Adrenal gland (tissue), 12 donors: ENCODE data around the gene ATF6B. TPM values are rescaled to one million over a fixed set of nuclear protein-coding genes. Genes with fewer than 3 reads are reported as not detected.

Source experiments
- DNase-seq, 7 donors: peaks; one replicate each; pipeline ENCODE4 v3.0.0-alpha.2; 2019 to 2020
- H3K27ac ChIP-seq, 5 donors: fragments of 200-600 bp; sonication (generic) in 4 of 5; 1 replicate in 3 of 5; 2 replicates in 2 of 5; pipeline versions ENCODE4 v1.5.1 to v1.8.0; 2016 to 2020; ENCODE audit warnings: mild to moderate bottlenecking in 1 of 5
- H3K27me3 ChIP-seq: fragments of 200-600 bp; 2 replicates; pipeline ENCODE4 v1.8.0; 2021
- H3K36me3 ChIP-seq, 2 donors: fragments of 200-600 bp; replicated peaks in 1 of 2; 1 replicate in 1 of 2; 2 replicates in 1 of 2; pipeline versions ENCODE4 v1.5.1 to v1.8.0; 2018 to 2022
- H3K4me1 ChIP-seq, 2 donors: fragments of 200-600 bp; replicated peaks in 1 of 2; 1 replicate in 1 of 2; 2 replicates in 1 of 2; pipeline versions ENCODE4 v1.5.1 to v1.8.0; 2018 to 2021
- H3K4me3 ChIP-seq, 4 donors: fragments of 200-600 bp; sonication (generic) in 3 of 4; one replicate each; pipeline ENCODE4 v1.5.1; 2016 to 2018
- H3K9me3 ChIP-seq, 3 donors: fragments of 200-600 bp; sonication (generic) in 1 of 3; replicated peaks in 1 of 3; 1 replicate in 2 of 3; 2 replicates in 1 of 3; pipeline versions ENCODE4 v1.5.1 to v1.8.0; 2016 to 2021
- POLR2A ChIP-seq, 2 donors: fragments of 450-650 bp; IDR thresholded peaks; one replicate each; pipeline ENCODE4 v1.6.1; 2017; ENCODE audit warnings: antibody characterized with exemption in 2 of 2, mild to moderate bottlenecking in 2 of 2, moderate library complexity in 1 of 2
- whole genome bisulfite sequencing, 4 donors: extraction: QIAGEN DNeasy Blood & Tissue Kit in 2 of 4; methylation state at CpG; one replicate each; pipeline versions ENCODE4 v1.1.5 to v1.1.7; 2013 to 2017; 5-methylcytosine and 5-hydroxymethylcytosine counted together
- intact Hi-C, 2 donors: fragments of 100-400 bp; cut with DNase I; formaldehyde crosslinking; loops; one replicate each; pipeline versions ENCODE4 v1.14.1 to v1.15.0; 2022 to 2023
- polyA plus RNA-seq, 3 donors: library from polyadenylated mRNA; stranded (reverse); fragments of 200-250 nt in 2 of 3; fragments of 350-450 nt in 1 of 3; fragmentation: Illumina TruSeq in 1 of 3; extraction: RNeasy Lipid Tissue Mini Kit (QIAGEN cat#74804) in 1 of 3; gene quantifications; one replicate each; pipeline ENCODE4 v1.2.3, GENCODE V29; 2013 to 2014
- total RNA-seq, 9 donors: library from RNA; depleted of rRNA in 4 of 9; stranded (reverse); fragments of >200 nt in 4 of 9; fragments of 120-200 nt in 1 of 9; fragmentation: NEBNext Ultra II Directional in 1 of 9; extraction: Animal tissue kit (Norgen Biotek cat#: 25700) in 1 of 9; gene quantifications; one replicate each; pipeline versions ENCODE4 v1.1.0 to v1.2.4, GENCODE V29; 2013 to 2023
- TF ChIP-seq, protein P1 (sequence below), 6 experiments: fragments of 450-650 bp in 4 of 6; fragments of 200-600 bp in 2 of 6; sonication (generic) in 1 of 6; IDR thresholded peaks; 1 replicate in 5 of 6; 2 replicates in 1 of 6; pipeline versions ENCODE4 v1.5.1 to v1.8.0; 2016 to 2021; ENCODE audit warnings: antibody characterized with exemption in 6 of 6, mild to moderate bottlenecking in 2 of 6, moderate library complexity in 1 of 6
- donor health status: healthy with polysubstance abuse.
- donor health status: Bipolar disorder and iron deficiency.
- donor health status: DM: yes; HTN: yes; CAD: no.
- donor health status: DM: no; HTN: no; CAD: no.
- donor health status: DM: no; HTN: no; CAD: no.
- donor health status: DM: yes; HTN: yes; CAD: no.

ATF6B gene
- total and polyA plus RNA-seq, 12 donors, result 17.7 to 136 (median 44.2) TPM

DNA sequence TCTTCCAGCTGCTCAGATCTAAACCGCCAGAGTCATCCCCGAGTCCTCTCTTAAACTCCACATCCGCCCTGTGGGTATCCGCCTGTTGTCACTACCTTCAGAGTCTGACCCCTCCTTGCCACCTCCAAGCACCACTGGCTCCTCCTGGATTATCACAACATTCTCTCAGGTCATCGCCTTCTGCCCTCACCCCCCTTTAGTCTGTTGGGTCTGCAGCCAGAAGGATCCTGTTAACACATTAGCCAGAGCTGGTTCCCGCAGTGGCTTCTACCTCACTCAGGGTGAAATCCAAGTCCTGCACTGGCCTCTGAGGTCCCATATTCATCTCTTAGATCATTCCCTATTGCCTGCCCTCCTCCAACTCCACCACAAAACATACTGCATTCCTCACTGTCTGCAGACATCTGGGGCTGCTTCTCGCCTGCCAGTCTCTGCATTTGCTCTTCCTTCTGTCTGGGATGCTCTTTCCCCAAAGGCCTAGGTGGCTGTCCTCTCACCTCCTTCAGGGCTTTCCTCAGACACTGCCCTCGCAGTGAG is 53.0 kb downstream of the ATF6B start:
- TF ChIP-seq, protein P1, sequence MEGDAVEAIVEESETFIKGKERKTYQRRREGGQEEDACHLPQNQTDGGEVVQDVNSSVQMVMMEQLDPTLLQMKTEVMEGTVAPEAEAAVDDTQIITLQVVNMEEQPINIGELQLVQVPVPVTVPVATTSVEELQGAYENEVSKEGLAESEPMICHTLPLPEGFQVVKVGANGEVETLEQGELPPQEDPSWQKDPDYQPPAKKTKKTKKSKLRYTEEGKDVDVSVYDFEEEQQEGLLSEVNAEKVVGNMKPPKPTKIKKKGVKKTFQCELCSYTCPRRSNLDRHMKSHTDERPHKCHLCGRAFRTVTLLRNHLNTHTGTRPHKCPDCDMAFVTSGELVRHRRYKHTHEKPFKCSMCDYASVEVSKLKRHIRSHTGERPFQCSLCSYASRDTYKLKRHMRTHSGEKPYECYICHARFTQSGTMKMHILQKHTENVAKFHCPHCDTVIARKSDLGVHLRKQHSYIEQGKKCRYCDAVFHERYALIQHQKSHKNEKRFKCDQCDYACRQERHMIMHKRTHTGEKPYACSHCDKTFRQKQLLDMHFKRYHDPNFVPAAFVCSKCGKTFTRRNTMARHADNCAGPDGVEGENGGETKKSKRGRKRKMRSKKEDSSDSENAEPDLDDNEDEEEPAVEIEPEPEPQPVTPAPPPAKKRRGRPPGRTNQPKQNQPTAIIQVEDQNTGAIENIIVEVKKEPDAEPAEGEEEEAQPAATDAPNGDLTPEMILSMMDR (IDR thresholded peaks at IDR 0.05), result no peak
- TF ChIP-seq POLR2A (IDR thresholded peaks at IDR 0.05), result no peak
- H3K36me3 ChIP-seq, result no peaks in the 10 kb centered on the region
- peaks cover 7 to 28% of the 10 kb centered on the region in 2 donors for H3K4me1 ChIP-seq
- no peak for DNase-seq
- intact Hi-C loops, result no loop called here
- 87 to 96% (median 91%) methylated on average over 8 of the region's 8 CpGs for WGBS, 4 donors
- H3K4me3 ChIP-seq, result no peak overlapping the region
- no peaks in the 10 kb centered on the region for H3K27me3 ChIP-seq
- no peaks in the 10 kb centered on the region for H3K9me3 ChIP-seq
- H3K27ac ChIP-seq, result no peak overlapping the region

DNA sequence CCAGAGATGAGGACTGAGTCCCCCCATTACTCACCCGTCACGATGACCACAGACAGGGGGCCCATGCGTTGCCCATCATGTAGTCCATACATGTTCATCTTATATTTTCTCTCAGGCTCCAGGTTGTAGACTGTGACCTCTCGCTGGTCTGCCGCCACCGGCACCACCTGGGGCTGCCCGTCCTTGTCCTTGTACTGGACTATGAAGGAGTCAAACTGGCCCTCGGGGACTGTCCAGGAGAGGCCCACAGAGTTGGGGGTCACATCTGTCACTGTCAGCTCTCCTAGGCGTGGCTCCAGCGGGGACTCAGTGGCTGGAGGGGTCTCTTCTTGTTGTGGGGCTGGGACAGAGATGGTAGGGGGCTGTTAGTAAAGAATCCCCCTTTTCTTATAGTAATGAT is 54.4 kb downstream of the ATF6B start:
- H3K9me3 ChIP-seq, result no peaks in the 10 kb centered on the region
- TF ChIP-seq, protein P1 (IDR thresholded peaks at IDR 0.05), result no peak
- no peak for TF ChIP-seq POLR2A (IDR thresholded peaks at IDR 0.05)
- no peak overlapping the region for H3K4me3 ChIP-seq
- H3K27ac ChIP-seq, result no peak overlapping the region
- no peaks in the 10 kb centered on the region for H3K27me3 ChIP-seq
- 88 to 93% (median 92%) methylated on average over 10 of the region's 10 CpGs for WGBS, 4 donors
- H3K36me3 ChIP-seq, result no peaks in the 10 kb centered on the region
- peaks cover under 1 to 15% of the 10 kb centered on the region in 2 donors for H3K4me1 ChIP-seq
- DNase-seq, result no peak
- intact Hi-C loops, result no loop called here

DNA sequence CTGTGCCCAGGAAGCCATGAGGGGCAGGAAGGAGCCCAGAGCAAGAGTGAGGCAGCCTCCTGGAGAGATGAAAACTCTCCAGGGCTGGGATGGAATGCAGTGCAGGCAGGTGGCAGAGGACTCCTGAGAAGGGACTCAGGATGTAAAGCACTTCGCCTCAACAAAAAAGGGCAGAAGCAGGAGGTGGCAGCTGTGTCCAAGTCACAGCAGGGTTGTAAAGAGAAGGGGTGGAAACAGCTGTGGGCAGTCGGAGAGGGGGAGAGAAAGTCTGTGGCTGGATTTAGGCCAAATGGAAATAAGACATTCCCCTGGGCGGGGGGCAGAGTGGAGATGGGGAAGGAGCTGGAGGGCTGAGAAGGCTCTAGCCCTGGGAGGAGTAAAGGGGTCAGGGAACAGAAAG is 54.9 kb downstream of the ATF6B start:
- H3K9me3 ChIP-seq, result no peaks in the 10 kb centered on the region
- H3K27ac ChIP-seq, result no peak overlapping the region
- DNase-seq, result no peak
- no peaks in the 10 kb centered on the region for H3K36me3 ChIP-seq
- no peaks in the 10 kb centered on the region for H3K27me3 ChIP-seq
- 79 to 88% (median 82%) methylated on average over 3 of the region's 3 CpGs for WGBS, 4 donors
- H3K4me3 ChIP-seq, result no peak overlapping the region
- TF ChIP-seq POLR2A (IDR thresholded peaks at IDR 0.05), result no peak
- TF ChIP-seq, protein P1 (IDR thresholded peaks at IDR 0.05), result no peak
- peaks cover 0 to 13% of the 10 kb centered on the region in 2 donors for H3K4me1 ChIP-seq
- intact Hi-C loops, result no loop called here

DNA sequence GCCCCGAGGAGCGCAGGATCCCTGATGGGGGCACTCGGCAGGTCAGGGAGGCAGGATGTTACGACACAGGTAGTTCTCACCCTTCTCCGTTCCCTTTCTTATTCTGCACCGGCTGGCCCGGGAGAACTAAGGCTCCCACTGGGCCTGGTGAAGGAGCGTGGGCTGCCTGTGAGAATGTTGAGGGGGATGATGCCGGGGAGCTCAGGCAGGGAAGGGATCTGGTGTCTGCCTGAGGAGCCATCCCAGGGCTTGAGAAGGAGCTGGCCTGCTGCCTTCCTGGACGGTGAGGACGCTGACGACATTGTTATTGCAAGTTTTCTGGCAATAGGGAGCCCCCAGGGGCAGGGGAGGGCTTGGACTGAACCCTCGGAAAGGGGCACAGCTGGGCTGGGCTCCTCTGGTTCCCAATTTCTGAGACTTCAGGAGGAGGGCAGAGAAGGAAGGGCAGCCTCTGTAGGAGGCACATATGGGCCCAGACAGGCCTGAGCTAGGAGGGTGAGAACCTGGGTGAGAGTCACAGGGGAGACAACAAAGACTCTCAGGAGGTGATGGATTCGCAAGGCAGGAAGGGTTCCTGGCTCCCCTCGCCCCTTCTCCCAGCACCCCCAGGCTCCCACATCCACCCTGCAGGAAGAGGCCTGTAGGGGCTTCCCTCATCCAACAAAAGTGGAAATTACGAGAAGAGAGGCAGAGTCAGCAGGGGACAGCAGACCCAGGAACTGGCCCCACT is 57.1 kb downstream of the ATF6B start:
- no peaks in the 10 kb centered on the region for H3K36me3 ChIP-seq
- peak overlapping the region in 2 of 5 donors; percentile 26 to 63 for H3K27ac ChIP-seq
- TF ChIP-seq, protein P1 (IDR thresholded peaks at IDR 0.05), result no peak
- no peak for TF ChIP-seq POLR2A (IDR thresholded peaks at IDR 0.05)
- H3K27me3 ChIP-seq, result no peaks in the 10 kb centered on the region
- DNase-seq, result no peak
- intact Hi-C loops, result no loop called here
- WGBS, 4 donors, result 77 to 85% (median 81%) methylated on average over 12 to 16 of the region's 16 CpGs
- H3K9me3 ChIP-seq, result no peaks in the 10 kb centered on the region
- no peaks in the 10 kb centered on the region for H3K4me1 ChIP-seq
- no peak overlapping the region for H3K4me3 ChIP-seq
